Stimulated activated CD8-positive, alpha-beta memory T cell treated with anti-CD3 and anti-CD28 coated beads, Interleukin-15, amount 100 ng/mL, for 1 hour (primary cell): ENCODE data around the gene RPL18.
A peak's percentile ranks its signal among the peaks of the same experiment; 100 is the strongest.
"Not testable (repeated sequence)": the region's sequence is repeated elsewhere in the genome, so short reads cannot be mapped to it uniquely, and the experiment has no call there.

Experiments
- DNase-seq: peaks from one replicate; pipeline ENCODE4 v3.0.0-alpha.2; 2020; ENCODE audit warnings: low read depth

RPL18 gene

DNA sequence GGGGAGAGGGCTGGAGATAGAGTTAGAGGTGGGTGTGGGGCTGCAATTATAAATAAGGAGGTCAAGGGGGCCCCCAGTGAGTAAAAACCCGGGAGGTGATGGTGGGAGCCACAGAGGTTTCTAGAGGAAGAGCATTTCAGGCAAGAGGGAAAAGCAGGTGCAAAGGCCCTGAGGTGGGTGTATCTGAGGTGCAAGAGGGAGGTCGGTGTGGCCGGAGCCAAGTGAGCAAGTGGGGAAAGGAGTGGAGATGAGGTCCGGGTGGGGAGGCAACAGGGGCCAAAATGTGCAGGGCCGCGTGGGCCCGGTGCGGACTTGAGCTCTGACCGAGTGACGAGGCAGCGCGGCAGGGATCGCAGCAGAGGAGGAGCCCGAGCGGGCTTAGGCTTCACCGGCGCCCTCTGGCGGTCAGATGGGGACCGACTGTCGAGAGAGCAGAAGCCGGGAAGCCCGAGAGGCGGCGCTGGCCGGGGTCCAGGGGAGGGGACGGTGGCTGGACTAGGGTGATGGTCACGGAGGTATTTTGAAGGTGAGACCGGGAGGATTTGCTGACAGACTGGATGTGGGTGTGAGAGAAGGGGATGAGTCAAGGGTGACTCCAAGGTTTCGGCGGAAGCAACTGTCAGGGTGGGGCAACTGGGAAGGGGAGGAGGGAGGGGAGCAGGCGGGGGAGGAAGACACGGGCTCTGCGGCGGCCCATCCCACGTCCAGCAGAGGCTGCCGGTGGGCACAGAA lies 30.1 kb downstream of the RPL18 start:
- peak; percentile 82 for DNase-seq

DNA sequence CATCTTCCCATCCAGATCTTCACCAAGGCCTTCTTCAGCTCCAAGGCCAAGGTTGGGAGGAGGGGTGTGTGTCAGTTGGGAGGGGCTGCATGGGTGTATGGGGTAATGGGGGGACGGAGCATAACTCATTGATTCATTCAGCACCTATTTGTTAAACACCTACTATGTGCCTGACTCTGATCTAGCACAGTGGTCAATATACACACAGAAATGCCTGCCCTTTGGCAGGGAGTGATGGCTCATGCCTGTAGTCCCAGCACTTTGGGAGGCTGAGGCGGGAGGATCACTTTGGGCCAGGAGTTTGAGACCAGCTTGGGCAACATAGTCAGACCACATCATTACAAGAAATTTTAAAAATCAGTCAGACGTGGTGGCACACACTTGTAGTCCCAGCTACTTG lies 31.6 kb downstream of the RPL18 start:
- no peak for DNase-seq

DNA sequence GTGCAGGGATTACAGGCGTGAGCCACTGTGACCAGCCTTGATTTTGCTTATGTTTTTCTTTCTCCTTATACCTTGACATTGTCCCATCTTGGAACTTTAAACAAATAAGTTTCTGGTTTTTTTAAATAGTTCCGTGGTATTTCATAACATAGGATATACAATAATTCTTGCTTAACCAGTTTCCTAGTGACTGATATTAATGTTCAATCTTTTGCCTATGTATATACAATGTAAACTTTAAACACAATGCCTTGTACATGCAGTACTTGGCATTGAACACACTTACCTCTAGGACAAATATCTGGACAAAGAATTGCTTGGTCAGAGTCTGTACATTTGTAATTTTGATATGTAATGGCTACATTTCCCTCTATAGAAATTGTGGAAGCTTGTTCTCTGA lies 36.8 kb downstream of the RPL18 start:
- DNase-seq: no peak

DNA sequence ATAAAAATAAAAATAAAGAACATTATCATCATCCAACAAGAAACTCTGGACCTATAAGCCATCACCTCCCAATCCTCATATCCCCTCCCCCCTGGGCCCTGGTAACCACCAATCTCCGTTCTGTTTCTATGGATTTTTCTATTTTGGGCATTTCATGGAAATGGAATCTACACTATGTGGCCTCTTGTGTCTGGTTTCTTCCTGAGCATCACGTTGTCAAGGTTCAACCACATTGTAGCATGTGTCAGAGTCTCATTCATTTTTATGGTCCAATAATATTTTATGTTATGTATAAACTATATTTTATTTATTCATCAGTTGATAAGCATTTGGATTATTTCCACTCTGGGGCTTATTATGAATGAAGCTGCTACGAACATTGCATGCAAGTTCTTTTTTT lies 40.1 kb downstream of the RPL18 start:
- DNase-seq: no peak

DNA sequence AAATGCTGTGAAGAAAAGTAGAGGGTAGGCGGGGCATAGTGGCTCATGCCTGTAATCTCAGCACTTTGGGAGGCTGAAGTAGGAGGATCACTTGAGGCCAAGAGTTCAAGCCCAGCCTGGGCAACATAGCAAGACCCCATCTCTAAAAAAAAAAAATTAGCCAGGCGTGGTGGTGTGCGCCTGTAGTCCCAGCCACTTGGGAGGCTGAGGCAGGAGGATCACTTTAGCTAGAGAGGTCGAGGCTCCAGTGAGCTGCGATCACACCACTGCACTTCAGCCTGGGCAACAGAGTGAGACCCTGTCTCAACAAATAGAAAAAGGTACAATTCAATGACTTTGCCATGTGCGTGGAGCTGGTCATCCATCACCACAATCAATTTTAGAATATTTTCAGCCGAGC lies 41.1 kb downstream of the RPL18 start:
- not testable (repeated sequence) for DNase-seq

DNA sequence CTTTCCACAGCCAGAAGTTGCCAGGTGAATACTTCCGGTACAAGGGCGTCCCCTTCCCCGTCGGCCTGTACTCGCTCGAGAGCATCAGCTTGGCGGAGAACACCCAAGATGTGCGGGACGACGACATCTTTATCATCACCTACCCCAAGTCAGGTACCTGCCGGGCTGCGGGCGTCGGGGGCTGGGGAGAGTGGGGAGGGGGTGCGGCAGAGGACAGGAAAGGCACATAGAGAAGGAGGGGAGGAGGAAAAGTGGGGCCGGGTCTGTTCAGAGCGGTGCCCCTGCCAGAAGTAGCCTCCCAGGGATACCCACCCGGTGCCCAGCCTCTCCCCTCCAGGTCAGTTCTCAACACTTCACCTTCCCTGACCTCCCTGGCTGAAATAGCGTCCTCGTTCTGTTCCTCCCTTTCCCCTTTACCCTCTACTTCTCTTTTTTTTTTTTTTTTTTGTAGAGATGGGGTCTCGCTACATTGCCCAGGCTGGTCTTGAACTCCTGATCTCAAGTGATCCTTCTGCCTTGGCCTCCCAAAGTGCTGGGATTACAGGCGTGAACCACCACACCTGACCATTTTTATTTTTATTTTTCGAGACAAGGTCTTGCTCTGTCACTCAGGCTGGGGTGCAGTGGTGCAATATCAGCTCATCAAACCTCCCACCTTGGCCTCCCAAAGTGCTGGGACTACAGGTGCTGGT lies 42.9 kb downstream of the RPL18 start:
- no peak for DNase-seq

DNA sequence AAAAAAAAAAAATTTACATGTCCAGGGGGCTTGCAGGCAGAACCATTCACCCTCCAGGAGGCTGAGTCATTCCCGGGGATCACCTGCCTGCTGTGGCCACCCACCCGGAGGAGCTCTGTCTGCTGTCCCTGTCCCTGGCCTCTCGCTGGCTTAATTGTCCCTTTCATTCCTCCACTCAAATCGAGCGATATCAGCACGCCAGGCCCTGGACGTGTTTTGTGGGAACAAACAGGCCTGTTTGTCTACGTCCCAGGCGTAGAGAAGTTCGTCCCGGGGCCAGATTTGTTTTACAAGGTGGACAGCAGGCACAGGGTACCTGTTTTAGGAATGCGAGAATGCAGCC lies 45.8 kb downstream of the RPL18 start:
- no peak for DNase-seq

DNA sequence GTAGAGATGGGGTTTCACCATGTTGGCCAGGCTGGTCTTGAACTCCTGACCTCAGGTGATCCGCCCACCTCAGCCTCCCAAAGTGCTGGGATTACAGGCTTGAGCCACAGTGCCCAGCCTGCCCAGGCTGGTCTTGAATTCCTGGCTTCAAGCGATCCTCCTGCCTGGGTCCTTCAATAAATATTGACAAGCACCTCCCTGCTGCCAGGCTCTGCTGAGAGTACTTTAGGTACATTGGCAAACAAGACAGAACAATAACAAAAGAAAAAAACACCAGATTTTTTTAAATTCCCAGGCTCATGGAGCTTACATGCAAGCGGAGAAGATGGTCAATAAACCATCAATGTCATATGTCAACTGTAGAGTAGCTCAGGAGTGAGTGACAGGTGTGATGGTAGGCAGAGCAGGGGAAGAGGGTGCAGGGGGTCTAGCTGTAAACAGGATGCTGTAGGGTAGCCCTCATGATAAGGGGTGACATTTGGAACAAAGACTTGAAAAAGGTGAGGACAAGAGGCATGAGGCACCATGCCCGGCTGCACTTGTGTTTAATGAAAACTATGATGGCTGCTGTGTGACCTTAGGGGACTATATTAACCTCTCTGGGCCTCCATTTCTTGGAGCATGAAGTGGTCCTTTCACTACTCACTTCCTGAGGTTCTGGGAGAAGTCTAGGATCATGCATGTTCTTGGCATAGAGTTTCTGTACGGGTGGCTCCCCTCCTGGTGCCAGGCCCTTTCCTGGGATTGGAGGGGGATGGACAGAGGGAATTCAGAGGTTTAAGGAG lies 47.4 kb downstream of the RPL18 start:
- no peak for DNase-seq

DNA sequence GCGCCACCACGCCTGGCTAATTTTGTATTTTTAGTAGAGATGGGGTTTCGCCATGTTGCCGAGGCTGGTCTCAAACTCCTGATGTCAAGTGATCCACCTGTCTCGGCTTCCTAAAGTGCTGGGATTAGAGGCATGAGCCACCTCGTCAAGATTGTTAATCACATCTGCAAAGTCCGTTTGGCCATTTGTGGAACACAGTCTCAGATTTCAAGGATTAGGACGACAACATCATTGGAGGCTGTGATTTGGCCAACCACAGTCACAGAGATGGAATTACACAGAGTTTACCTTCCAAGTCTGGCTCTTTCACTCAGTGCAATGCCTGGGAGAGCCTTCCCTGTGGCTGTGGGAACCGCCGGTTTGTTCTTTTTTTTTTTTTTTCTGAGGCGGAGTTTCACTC lies 49.2 kb downstream of the RPL18 start:
- no peak for DNase-seq

DNA sequence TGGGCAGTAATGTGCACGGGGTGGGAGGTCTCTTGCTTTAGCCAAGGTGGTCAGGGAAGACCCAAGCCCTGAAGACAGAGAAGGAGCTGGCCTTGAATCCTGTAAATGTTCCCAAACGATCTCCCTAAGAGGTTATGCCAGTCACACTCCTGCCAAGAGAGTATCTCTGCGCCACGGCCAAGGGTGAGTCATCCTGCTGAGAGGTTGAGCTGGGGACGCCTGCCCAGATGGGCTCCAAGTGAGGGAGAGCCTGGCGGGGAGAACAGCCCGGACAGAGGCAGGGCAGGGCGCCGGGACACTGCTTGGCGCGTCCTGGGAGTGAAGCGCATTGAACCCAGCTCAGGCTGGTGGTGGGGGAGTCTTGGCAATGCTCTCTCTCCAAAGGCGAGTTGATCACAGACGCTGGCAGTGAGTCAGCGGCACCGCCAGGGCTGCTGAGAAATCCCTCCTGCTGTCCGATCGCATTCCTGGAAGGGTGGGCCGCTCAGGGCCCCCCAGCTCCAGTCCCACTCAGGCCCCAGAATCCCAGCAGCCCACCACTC lies 50.6 kb downstream of the RPL18 start:
- DNase-seq: no peak
